ENCODE results near the gene TYMP. TPM values are rescaled to one million over a fixed set of nuclear protein-coding genes. Genes with fewer than 3 reads are reported as not detected.

The TYMP gene
- total RNA-seq, 1 experiment from 2014 or later, result 1.5 TPM

DNA sequence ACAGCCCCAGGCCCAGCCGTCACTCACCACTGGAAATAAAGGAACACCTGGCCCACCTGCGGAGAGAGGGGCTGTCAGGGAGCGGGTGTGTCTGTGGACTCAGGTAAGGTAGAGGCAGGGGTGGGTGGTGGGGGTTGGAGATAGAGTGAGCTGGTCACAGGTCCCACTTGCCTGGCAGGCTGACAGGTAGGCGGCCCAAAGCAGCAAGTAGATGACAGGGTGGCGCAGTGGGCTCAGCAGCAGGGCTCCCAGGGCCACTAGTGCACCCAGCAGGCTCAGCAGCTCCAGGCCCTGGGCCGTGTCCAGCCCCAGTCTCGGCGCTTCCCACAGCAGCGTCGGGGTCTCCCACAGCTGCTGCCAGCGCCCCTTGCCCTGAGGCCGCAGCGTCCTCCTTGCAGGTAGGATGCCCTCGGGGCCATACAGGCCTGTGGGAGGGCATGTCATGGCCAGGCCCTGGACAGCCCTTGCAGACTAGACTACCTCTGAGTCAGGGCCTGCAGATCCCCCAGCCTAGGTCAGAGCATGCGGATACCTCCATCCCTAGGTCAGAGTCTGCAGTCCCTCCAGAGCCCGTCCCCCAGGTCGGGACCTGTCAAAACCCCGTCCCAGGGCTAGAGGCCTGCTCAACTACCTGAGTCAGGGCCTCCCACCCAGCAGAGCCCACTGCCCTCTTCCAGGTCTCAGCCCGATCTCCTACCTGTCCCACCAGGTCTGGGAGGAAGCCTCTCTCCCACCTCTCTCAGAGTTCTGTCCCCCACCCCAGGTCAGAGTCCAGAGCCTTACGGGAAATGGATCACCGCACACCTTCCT is 23.0 kb downstream of the TYMP start:
- ATAC-seq, result peak; percentile 2
- no peaks in the 10 kb centered on the region for H3K36me3 Mint-ChIP-seq
- H3K27ac Mint-ChIP-seq, result no peak overlapping the region
- CTCF ChIA-PET, result interaction anchor here (0.7 to 1.8 kb wide), 5 partner anchors 9 to 266 kb away, joined by 3 to 9 read pairs (median 4); partner anchors contain the start of gene SCO2
- peak overlapping the region; percentile 91 for H3K4me3 Mint-ChIP-seq
- no peak for TF ChIP-seq FOXK1 (CRISPR knock-in tag; IDR thresholded peaks at IDR 0.05)
- 0 out of 2 replicates have a peak, but pooled peaks have one; percentile 24 for TF ChIP-seq TEAD1 (CRISPR knock-in tag; IDR thresholded peaks at IDR 0.05)
- TF ChIP-seq, protein P1, sequence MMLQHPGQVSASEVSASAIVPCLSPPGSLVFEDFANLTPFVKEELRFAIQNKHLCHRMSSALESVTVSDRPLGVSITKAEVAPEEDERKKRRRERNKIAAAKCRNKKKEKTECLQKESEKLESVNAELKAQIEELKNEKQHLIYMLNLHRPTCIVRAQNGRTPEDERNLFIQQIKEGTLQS (CRISPR knock-in tag; conservative IDR thresholded peaks at IDR 0.05), result 0 out of 2 replicates have a peak, but pooled peaks have one; percentile 60
- H3K4me1 Mint-ChIP-seq, result peaks cover 10% of the 10 kb centered on the region
- no peaks in the 10 kb centered on the region for H3K9me3 Mint-ChIP-seq
- POLR2A ChIA-PET, result interaction anchor here (1.3 kb wide), 1 partner anchor 19 kb away, joined by 13 read pairs; the partner anchor contains the start of gene SCO2
- H3K27me3 Mint-ChIP-seq (ENCODE audit: low read depth), result no peaks in the 10 kb centered on the region
- DNase-seq (ENCODE audit: low spot score), result no peak

DNA sequence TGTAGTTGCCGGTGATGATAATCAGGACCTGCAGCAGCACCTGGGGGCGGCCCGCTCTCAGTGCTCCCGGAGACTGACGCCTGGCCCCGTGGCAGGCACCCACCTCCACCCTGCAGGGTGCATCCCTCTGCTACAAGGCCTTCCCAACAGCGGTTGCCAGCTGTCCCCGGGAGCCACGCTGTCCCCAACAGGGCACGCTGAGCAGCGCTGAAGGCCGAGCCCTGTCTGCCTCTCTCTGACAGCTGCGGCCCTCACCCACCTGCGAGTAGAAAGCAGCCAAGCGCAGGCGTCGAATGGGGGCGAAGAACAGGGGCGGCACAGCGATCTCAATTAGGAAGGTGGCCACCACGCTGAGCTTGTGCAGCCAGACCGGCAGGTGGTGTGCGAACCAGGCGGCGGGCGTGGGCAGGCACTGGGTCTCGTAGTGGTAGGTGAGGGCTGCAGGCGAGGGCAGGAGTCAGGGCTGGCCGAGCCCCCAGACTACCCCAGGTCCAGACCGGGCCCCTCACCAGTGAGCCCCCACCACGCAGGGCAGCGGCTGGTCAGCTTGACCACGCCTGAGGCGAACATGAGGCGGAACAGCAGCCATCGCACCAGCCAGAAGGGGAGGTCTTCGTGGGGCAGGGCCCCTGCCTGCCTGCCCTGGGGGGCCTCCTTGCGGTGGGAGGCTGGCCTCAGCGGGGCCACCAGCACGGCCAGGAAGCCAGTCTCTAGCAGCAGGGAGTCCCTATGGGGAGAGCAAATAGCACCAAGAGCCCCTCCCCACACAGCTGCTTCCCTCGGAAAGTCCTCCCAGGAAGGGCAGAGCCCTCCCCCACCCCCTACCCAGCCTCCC is 23.8 kb downstream of the TYMP start:
- ATAC-seq, result no peak
- H3K4me3 Mint-ChIP-seq, result peak overlapping the region; percentile 91; the same call in 1 of the 2 replicates
- ChIA-PET CTCF (interaction anchor here (0.7 to 1.8 kb wide), 2 partner anchors 8 to 20 kb away, joined by 4 to 9 read pairs; partner anchors contain the start of gene SCO2), POLR2A (no interaction called here)
- DNase-seq (ENCODE audit: low spot score), result no peak
- no peaks in the 10 kb centered on the region for H3K36me3 Mint-ChIP-seq
- H3K27ac Mint-ChIP-seq, result no peak overlapping the region
- TF ChIP-seq NR1H2 (CRISPR knock-in tag; IDR thresholded peaks at IDR 0.05), result no peak
- TF ChIP-seq FOXP1 (CRISPR knock-in tag; IDR thresholded peaks at IDR 0.05; ENCODE audit: borderline replicate concordance), result no peak
- TF ChIP-seq, protein P1 (CRISPR knock-in tag; conservative IDR thresholded peaks at IDR 0.05), result no peak
- TF ChIP-seq, protein P2, sequence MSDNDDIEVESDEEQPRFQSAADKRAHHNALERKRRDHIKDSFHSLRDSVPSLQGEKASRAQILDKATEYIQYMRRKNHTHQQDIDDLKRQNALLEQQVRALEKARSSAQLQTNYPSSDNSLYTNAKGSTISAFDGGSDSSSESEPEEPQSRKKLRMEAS (CRISPR knock-in tag; IDR thresholded peaks at IDR 0.05), result no peak
- no peaks in the 10 kb centered on the region for H3K9me3 Mint-ChIP-seq
- no peaks in the 10 kb centered on the region for H3K27me3 Mint-ChIP-seq (ENCODE audit: low read depth)
- H3K4me1 Mint-ChIP-seq, result peaks cover 10% of the 10 kb centered on the region

DNA sequence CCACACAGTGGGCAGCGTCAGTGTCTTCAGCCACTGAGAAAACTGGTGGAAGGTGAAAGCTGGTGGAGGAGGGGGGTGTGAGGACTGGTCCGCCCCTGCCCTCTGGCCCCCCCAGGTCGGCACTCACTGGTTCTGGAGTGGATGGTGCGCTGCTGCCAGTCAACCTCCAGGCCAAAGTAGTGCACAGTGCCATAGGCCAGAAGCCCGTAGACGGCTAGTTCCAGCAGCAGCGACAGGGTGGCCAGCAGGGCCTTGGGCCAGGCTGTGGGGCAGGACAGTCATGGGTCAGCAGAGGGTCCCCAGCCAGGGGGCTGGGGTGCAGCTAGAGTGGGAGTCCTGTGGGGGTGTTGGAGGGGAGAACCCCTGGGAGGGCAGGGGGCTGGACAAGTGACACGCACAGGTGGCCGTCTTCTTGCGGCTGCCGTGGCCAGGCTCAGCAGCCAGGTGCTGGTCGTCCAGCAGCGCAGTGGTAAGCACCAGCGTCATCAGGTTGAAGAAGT is 24.5 kb downstream of the TYMP start:
- TF ChIP-seq NFATC4 (CRISPR knock-in tag; IDR thresholded peaks at IDR 0.05) (no peak), ZNF423 (CRISPR knock-in tag; IDR thresholded peaks at IDR 0.05) (no peak), ZNF317 (CRISPR knock-in tag; IDR thresholded peaks at IDR 0.05; ENCODE audit: borderline replicate concordance, low read depth) (no peak), ZNF671 (CRISPR knock-in tag; IDR thresholded peaks at IDR 0.05) (no peak)
- TF ChIP-seq, protein P3, sequence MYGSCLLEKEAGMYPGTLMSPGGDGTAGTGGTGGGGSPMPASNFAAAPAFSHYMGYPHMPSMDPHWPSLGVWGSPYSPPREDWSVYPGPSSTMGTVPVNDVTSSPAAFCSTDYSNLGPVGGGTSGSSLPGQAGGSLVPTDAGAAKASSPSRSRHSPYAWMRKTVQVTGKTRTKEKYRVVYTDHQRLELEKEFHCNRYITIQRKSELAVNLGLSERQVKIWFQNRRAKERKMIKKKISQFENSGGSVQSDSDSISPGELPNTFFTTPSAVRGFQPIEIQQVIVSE (CRISPR knock-in tag; IDR thresholded peaks at IDR 0.05; ENCODE audit: borderline replicate concordance), result no peak
- TF ChIP-seq, protein P4, sequence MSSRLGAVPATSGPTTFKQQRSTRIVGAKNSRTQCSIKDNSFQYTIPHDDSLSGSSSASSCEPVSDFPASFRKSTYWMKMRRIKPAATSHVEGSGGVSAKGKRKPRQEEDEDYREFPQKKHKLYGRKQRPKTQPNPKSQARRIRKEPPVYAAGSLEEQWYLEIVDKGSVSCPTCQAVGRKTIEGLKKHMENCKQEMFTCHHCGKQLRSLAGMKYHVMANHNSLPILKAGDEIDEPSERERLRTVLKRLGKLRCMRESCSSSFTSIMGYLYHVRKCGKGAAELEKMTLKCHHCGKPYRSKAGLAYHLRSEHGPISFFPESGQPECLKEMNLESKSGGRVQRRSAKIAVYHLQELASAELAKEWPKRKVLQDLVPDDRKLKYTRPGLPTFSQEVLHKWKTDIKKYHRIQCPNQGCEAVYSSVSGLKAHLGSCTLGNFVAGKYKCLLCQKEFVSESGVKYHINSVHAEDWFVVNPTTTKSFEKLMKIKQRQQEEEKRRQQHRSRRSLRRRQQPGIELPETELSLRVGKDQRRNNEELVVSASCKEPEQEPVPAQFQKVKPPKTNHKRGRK (CRISPR knock-in tag; IDR thresholded peaks at IDR 0.05; ENCODE audit: borderline replicate concordance), result no peak
- TF ChIP-seq, protein P5, sequence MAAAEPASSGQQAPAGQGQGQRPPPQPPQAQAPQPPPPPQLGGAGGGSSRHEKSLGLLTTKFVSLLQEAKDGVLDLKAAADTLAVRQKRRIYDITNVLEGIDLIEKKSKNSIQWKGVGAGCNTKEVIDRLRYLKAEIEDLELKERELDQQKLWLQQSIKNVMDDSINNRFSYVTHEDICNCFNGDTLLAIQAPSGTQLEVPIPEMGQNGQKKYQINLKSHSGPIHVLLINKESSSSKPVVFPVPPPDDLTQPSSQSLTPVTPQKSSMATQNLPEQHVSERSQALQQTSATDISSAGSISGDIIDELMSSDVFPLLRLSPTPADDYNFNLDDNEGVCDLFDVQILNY (CRISPR knock-in tag; IDR thresholded peaks at IDR 0.05), result no peak
- Mint-ChIP-seq H3K27me3 (ENCODE audit: low read depth) (no peaks in the 10 kb centered on the region), H3K9me3 (no peaks in the 10 kb centered on the region), H3K4me3 (no peak overlapping the region), H3K4me1 (peaks cover 10% of the 10 kb centered on the region), H3K27ac (no peak overlapping the region), H3K36me3 (no peaks in the 10 kb centered on the region)
- DNase-seq (ENCODE audit: low spot score) (no peak), ATAC-seq (no peak)
- ChIA-PET CTCF (interaction anchor here (1.8 kb wide), 1 partner anchor 7 kb away, joined by 9 read pairs; no protein-coding TSS in a partner anchor), POLR2A (no interaction called here)

All from WTC11 (cell line).